IPS-15b (cell line): Measurements from ENCODE around the gene HOXB5.
A peak's percentile ranks its signal among the peaks of the same experiment; 100 is the strongest.

ENCODE experiments used
- H3K27me3 ChIP-seq: one replicate; pipeline ENCODE4 v1.6.1; 2013; ENCODE audit warnings: low read length; ENCODE audit not compliant: control insufficient read depth, insufficient read depth
- H3K36me3 ChIP-seq: one replicate; pipeline ENCODE4 v1.6.1; 2013; ENCODE audit warnings: low read length; ENCODE audit not compliant: control insufficient read depth, insufficient read depth
- H3K4me1 ChIP-seq: one replicate; pipeline ENCODE4 v1.6.1; 2013; ENCODE audit warnings: mild to moderate bottlenecking, low read length; ENCODE audit not compliant: control insufficient read depth, insufficient read depth
- H3K4me3 ChIP-seq: one replicate; pipeline ENCODE4 v1.5.1; 2013; ENCODE audit warnings: low read depth, low read length
- H3K9ac ChIP-seq: one replicate; pipeline ENCODE4 v1.6.1; 2013; ENCODE audit warnings: low read depth, mild to moderate bottlenecking, low read length
- H3K9me3 ChIP-seq: one replicate; pipeline ENCODE4 v1.6.1; 2013; ENCODE audit warnings: mild to moderate bottlenecking, low read length; ENCODE audit not compliant: control insufficient read depth, insufficient read depth

The HOXB5 gene

GRCh38 chr17:48627118-48627597 lies 33.6 kb upstream of the HOXB5 start:
- Histone ChIP-seq H3K9me3 (no peaks in the 10 kb centered on the region), H3K36me3 (no peaks in the 10 kb centered on the region), H3K9ac (no peak overlapping the region), H3K27me3 (peaks cover 100% of the 10 kb centered on the region), H3K4me1 (peaks cover 2% of the 10 kb centered on the region), H3K4me3 (peak overlapping the region; percentile 26)

DNA sequence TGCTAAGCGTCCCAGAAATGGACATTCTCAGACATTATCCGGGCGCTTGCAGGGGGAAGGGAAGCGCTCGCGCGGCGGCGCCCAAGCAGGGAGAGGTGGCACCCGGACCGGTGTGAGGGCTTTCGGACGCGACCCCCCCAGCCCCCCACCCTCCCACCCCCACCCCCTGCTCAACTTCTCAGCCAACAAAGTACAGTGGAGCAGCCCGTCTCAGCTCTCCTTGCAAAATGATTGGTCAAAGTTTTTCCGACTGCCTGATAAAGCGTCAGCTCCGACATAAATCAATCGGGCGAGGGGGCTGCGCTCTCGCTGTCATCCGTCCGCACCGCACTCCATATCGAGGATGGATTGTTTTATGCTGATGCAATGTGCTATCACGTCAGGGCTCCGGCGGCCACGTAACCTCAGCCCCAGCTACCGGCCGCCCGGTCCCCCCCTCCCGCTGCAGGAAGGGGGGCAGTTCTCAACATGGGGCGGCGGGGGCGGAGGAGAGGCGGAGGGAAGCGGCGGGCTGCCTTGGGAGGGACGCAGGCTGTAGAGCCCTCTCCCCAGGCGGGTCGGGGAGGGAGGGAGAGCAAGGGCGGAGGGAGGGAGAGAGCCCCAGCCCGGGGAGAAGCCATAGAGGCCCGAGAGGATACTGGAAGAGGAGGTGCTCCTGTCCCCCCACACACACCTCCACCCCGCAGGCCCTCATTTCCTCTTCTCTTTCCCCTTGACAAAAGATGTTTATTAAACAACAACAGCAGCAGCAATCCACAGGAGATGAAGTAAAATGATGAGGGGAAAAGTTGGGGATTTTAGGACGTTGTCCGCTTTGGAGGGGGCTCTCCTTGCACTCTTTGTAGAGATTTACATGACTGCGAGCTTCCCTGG lies 32.9 kb upstream of the HOXB5 start, which contains the start of gene HOXB9:
HOXB9 (minus strand) TSS at position 114 of the 873 bp plus-strand sequence; CDS start at position 25, 89 bp downstream.
- Histone ChIP-seq H3K9ac (no peak within 1 kb of the TSS), H3K4me1 (peaks cover 2% of the 10 kb centered on the region), H3K27me3 (peaks cover 100% of the 10 kb centered on the region), H3K36me3 (no peaks in the 10 kb centered on the region), H3K4me3 (peak within 1 kb of the TSS; percentile 35), H3K9me3 (no peaks in the 10 kb centered on the region)

DNA sequence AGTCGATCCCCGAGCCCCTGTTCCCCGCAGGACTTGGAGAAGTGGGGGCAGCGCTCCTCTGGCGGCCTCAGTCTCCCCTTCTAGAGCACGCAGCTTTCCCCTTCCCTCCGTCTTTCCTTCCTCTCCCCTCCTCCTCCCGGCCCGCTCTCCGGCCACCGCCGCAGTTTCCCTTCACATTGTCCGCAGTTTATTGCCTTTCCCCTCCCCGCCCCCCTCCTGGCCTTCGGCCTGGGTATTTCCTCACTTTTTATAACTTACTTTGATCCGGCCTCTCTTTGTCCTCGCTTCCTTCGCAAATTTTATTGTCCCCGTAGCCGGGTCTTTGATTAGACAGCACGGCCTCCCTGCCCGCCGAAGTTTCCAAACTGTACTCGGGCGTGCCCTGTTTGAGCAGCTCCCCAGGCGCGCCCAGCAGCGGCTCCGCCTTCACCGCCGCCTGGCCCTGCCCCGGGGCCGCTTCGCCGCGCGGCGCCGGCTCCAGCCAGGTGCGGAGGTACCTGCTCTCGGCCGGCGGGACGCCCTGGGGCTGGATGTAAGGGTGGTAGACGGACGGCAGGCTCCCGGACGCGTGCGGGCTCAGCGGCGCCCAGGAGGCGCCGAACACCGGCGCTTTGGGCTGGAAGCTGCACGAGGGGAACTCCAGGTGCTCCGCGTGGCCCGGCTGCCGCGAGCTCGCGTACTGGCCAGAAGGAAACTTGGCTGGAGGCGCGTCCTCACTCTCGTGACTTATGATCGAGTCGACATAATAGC lies 32.1 kb upstream of the HOXB5 start:
- H3K4me3 ChIP-seq = peak overlapping the region; percentile 35
- peaks cover 100% of the 10 kb centered on the region for H3K27me3 ChIP-seq
- no peak overlapping the region for H3K9ac ChIP-seq
- no peaks in the 10 kb centered on the region for H3K36me3 ChIP-seq
- peaks cover 2% of the 10 kb centered on the region for H3K4me1 ChIP-seq
- H3K9me3 ChIP-seq = no peaks in the 10 kb centered on the region

- peak overlapping the region; percentile 35 for H3K4me3 ChIP-seq
- H3K27me3 ChIP-seq = peaks cover 100% of the 10 kb centered on the region
- H3K4me1 ChIP-seq = peaks cover 2% of the 10 kb centered on the region
These were observed 31.2 kb upstream of the HOXB5 start for GRCh38 chr17:48624544-48625494.

GRCh38 chr17:48624118-48624517 lies 30.5 kb upstream of the HOXB5 start:
- Histone ChIP-seq H3K36me3 (no peaks in the 10 kb centered on the region), H3K9me3 (no peaks in the 10 kb centered on the region), H3K27me3 (peaks cover 100% of the 10 kb centered on the region), H3K4me3 (peak overlapping the region; percentile 35), H3K9ac (no peak overlapping the region), H3K4me1 (peaks cover 2% of the 10 kb centered on the region)

More at GRCh38 chr17:48624544-48625494, 31.2 kb upstream of the HOXB5 start:
- no peak overlapping the region for H3K9ac ChIP-seq
- no peaks in the 10 kb centered on the region for H3K9me3 ChIP-seq
- no peaks in the 10 kb centered on the region for H3K36me3 ChIP-seq

GRCh38 chr17:48623583-48623982 lies 30.0 kb upstream of the HOXB5 start:
- Histone ChIP-seq H3K4me1 (peaks cover 2% of the 10 kb centered on the region), H3K9ac (no peak overlapping the region), H3K4me3 (peak overlapping the region; percentile 27), H3K9me3 (no peaks in the 10 kb centered on the region), H3K27me3 (peaks cover 100% of the 10 kb centered on the region), H3K36me3 (no peaks in the 10 kb centered on the region)

GRCh38 chr17:48622857-48623256 lies 29.3 kb upstream of the HOXB5 start:
- Histone ChIP-seq H3K4me3 (peak overlapping the region; percentile 27), H3K9me3 (no peaks in the 10 kb centered on the region), H3K27me3 (peaks cover 100% of the 10 kb centered on the region), H3K4me1 (peaks cover 2% of the 10 kb centered on the region), H3K9ac (no peak overlapping the region), H3K36me3 (no peaks in the 10 kb centered on the region)

DNA sequence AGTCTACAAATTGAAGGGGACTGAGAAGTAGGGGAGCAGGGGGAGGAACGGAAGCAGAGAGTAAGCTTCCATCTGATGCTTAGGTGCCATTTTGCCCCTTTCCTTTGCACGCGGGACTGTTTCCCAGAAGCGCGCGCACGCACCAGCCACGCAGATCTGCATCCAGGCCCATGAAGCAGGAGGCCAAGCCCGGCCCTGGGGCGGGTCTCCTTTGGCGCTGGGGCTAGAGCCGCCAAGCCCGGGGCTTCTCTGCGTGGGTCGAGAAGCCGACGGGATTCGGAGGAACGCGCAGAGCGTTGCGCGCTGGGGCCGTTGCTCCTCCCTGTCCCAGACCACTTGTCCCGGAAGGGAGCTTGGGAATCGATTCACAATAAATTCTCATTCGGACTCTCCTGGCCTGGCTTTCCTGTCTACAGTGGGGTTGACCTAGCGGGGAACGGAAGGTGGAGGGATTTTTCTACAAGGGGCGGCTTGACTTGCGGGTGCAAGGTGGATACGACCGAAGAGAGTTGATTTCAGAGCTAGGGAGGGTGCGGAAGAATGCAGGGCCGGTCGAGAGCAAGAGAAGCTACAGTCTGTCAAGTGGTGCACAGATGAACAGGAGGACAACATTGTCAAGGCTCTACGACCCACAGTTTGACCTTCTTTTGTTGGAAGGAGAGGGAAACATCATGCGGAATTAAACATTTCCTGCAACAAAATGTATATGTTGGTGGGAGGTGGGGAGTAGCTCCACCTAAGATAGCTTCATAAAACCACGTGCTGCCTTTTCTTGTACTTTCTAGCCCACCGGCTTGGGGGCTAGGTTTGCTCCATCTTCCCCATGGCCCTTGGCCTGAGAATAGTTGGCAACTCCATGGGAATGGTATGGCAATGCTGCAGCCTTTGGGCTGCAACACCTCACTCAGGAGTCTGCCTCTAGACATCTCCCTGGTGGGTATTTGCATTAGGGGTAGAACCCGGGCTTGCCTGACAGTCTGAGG lies 28.1 kb upstream of the HOXB5 start:
- Histone ChIP-seq H3K4me1 (no peaks in the 10 kb centered on the region), H3K36me3 (no peaks in the 10 kb centered on the region), H3K27me3 (peaks cover 100% of the 10 kb centered on the region), H3K9ac (no peak overlapping the region), H3K9me3 (no peaks in the 10 kb centered on the region), H3K4me3 (peak overlapping the region; percentile 27)

- no peaks in the 10 kb centered on the region for H3K9me3 ChIP-seq
- H3K4me3 ChIP-seq = peak overlapping the region; percentile 30
- peaks cover 100% of the 10 kb centered on the region for H3K27me3 ChIP-seq
- H3K9ac ChIP-seq = no peak overlapping the region
- H3K36me3 ChIP-seq = no peaks in the 10 kb centered on the region
- no peaks in the 10 kb centered on the region for H3K4me1 ChIP-seq
These were observed 27.0 kb upstream of the HOXB5 start for GRCh38 chr17:48620461-48621139.
